ENCODE measurements around the gene KIAA0513. TPM values are rescaled to one million over a fixed set of nuclear protein-coding genes. Genes with fewer than 3 reads are reported as not detected.

Gene KIAA0513
- total RNA-seq, 1 donor = 26.3 TPM

DNA sequence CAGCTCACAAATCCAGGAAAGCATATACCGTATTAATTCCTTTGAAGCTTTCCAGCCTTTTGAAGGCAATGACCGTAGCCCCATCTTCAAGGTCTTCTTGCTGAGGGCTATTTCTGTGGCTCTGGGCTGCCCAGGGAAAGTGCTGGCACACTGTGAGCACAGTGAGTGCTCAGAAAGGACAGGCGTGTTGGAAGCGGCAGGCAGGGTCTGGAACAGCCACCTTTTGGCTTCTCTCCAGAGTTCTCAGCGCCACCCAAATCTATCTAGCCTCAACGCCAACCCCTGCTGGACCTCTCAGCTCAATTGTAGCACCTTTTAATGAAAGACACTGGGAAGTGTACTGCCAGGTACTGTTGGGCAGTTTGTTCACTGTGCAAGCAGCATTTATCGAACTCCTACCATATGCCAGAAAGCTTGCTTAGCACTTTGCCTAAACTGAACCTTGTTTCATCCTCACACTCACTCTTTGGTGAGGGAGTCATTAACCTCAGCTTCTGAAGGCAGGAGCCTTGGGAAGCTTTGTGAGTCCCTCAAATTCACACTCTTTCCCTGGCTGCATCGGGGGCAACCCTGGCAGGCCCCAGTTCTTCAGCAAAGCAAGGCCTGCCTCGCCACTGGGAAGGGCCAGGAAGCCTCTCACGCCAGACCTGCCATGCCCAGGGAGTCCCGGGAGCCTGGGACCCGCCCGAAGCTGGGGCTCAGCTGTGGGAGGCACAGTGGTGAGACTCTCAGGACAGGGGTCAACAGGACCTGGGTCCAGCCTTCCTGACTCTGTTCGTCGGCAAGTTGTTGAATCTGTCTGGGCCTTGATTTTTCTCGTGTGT is 98.2 kb downstream of the KIAA0513 start:
- no peak overlapping the region for H3K4me3 ChIP-seq (ENCODE audit: low read depth, low read length)
- no peak for TF ChIP-seq CTCF (IDR thresholded peaks at IDR 0.05; ENCODE audit: insufficient read depth, low read depth, low read length)
- DNase-seq (ENCODE audit: low read depth) = no peak

GRCh38 chr16:85126394-85126704 is 98.8 kb downstream of the KIAA0513 start:
- no peak for TF ChIP-seq CTCF (IDR thresholded peaks at IDR 0.05; ENCODE audit: insufficient read depth, low read depth, low read length)
- no peak for DNase-seq (ENCODE audit: low read depth)
- H3K4me3 ChIP-seq (ENCODE audit: low read depth, low read length) = no peak overlapping the region

DNA sequence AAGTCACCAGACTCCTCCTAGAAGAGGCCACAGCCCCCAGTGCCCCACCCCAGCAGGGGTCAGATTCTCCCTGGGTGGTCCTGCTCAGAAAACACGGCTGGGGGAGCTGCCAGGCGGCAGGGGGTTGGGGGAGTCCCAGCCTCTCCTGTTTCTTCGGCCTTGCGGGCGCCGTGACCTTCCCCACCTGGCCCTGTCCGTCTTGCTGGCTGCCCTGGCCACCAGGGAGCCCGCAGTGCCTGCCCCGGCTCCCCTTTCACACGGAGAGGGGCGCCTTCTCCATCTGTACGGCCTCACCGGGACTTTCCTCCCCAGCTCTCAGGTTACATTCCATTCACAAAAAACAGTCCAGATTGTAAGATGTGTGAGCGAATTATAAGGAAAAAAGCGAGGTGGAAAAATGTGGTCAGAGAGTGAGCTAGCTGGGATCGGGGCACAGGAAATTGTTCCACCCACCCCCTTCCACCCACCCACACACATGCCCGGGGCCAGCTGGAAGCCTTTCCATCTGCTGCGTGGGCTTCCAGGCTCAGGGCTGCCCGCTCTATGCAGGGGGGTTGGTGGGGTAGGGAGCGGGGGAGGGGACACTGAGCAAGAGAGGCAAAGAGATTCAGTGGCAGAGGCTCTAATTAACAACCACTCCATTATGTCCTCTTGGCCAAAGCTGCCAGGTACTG is 99.2 kb downstream of the KIAA0513 start:
- no peak overlapping the region for H3K4me3 ChIP-seq (ENCODE audit: low read depth, low read length)

GRCh38 chr16:85127379-85127723 is 99.8 kb downstream of the KIAA0513 start:
- no peak for DNase-seq (ENCODE audit: low read depth)
- H3K4me3 ChIP-seq (ENCODE audit: low read depth, low read length) = no peak overlapping the region
- TF ChIP-seq CTCF (IDR thresholded peaks at IDR 0.05; ENCODE audit: insufficient read depth, low read depth, low read length) = no peak

More for the DNA sequence above, 99.2 kb downstream of the KIAA0513 start:
- DNase-seq (ENCODE audit: low read depth) = peak; percentile 70
- TF ChIP-seq CTCF (IDR thresholded peaks at IDR 0.05; ENCODE audit: insufficient read depth, low read depth, low read length) = no peak

DNA sequence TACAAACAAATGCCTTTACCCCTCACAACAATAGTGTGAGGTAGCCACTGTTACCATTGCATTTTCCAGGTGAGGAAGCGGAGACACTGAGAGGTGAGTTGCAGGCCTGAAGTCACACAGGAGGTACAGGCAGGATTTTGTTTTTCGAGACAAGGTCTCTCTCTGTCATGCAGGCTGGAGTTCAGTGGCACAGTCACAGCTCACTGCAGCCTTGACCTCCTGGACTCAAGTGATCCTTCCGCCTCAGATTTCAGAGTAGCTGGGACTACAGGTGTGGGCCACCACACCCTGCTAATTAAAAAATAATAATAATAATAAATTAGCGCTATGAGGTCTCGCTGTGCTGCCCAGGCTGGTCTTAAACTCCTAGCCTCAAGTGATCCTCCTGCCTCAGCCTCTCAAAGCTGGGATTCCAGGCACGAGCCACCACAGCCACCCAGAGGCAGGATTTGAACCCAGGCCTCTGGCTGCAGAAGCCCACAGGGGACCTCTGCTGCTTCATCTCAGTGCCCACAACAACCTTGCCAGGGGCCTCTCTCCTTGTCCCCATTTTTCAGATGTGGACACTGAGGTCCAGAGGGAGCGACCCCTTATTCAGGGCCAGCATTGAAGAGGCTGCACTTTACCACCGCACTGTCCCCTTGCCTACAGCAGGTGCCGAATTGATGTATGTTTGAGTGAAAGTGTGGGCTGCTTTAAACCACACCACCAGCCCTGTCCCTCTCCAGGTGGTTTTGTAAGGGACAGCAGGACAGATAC is 100.7 kb downstream of the KIAA0513 start:
- no peak for TF ChIP-seq CTCF (IDR thresholded peaks at IDR 0.05; ENCODE audit: insufficient read depth, low read depth, low read length)
- H3K4me3 ChIP-seq (ENCODE audit: low read depth, low read length) = no peak overlapping the region
- DNase-seq (ENCODE audit: low read depth) = no peak

- peak; percentile 72 for DNase-seq (ENCODE audit: low read depth)
- TF ChIP-seq CTCF (IDR thresholded peaks at IDR 0.05; ENCODE audit: insufficient read depth, low read depth, low read length) = no peak
- H3K4me3 ChIP-seq (ENCODE audit: low read depth, low read length) = no peak overlapping the region
Measured at GRCh38 chr16:85129876-85130704, 102.5 kb downstream of the KIAA0513 start.

Data from fibroblast of villous mesenchyme (primary cell).